SU-DHL-6 (cell line): ENCODE data around the gene COMMD9.

Experiments used
- EZH2phosphoT487 ChIP-seq: fragments of 200-600 bp; sonication (generic), shearing (Covaris generic); conservative IDR thresholded peaks from 2 replicates; pipeline ENCODE4 v1.6.1; 2018; ENCODE audit warnings: mild to moderate bottlenecking, antibody characterized with exemption, low read length, moderate library complexity, mixed read lengths
- TF ChIP-seq, protein P1 (sequence below): fragments of 200-600 bp; sonication (generic); IDR thresholded peaks from one replicate; pipeline ENCODE4 v1.5.1; 2017; ENCODE audit warnings: antibody characterized with exemption, mild to moderate bottlenecking, low read length, moderate library complexity; ENCODE audit not compliant: insufficient read depth, poor library complexity, severe bottlenecking

DNA sequence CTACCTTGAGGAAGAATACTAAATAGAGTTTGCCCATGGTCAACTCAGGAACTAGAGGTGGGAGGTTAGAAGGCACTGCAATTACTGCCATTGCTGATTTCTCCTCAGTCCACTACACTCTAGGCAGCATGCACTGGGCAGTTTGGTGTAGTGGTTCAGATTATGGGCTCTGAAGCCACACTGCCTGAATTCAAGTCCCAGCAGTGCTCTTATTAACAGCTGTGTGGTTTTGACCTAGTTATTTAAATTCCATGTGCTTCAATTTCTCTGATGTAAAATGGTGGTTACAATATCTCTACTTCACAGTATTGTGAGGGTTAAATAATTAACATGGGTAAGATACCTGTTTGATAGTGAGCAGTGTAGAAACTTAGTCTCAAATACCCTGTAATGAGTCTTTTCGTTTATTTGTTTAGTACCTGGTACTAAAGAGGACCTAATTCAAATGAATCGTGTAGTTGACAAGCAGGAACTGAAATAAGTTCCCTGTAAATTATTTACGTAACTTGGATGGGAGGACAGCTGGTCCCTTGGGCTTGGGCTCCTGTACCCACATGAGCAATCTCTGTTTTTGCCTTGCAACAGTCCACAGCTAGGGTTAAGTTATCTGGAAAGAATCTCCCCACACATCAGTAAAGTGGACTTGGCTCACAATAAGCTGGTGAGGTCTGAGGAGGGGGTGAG, 24.7 kb upstream of the COMMD9 start:
- TF ChIP-seq, protein P1, sequence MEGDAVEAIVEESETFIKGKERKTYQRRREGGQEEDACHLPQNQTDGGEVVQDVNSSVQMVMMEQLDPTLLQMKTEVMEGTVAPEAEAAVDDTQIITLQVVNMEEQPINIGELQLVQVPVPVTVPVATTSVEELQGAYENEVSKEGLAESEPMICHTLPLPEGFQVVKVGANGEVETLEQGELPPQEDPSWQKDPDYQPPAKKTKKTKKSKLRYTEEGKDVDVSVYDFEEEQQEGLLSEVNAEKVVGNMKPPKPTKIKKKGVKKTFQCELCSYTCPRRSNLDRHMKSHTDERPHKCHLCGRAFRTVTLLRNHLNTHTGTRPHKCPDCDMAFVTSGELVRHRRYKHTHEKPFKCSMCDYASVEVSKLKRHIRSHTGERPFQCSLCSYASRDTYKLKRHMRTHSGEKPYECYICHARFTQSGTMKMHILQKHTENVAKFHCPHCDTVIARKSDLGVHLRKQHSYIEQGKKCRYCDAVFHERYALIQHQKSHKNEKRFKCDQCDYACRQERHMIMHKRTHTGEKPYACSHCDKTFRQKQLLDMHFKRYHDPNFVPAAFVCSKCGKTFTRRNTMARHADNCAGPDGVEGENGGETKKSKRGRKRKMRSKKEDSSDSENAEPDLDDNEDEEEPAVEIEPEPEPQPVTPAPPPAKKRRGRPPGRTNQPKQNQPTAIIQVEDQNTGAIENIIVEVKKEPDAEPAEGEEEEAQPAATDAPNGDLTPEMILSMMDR = no peak
- no peak for TF ChIP-seq EZH2phosphoT487
